T-helper 17 cell (primary cell): ENCODE data around the gene MYNN. TPM values are rescaled to one million over a fixed set of nuclear protein-coding genes. Genes with fewer than 3 reads are reported as not detected.

Source experiments
- ATAC-seq: fragments of 150-1000 bp; cut with Tn5 transposase; 2 replicates; pipeline ENCODE4 v1.10.0; 2021; ENCODE audit warnings: mild to moderate bottlenecking, moderate library complexity
- DNase-seq, 3 donors: peaks; one replicate each; pipeline versions ENCODE4 v3.0.0 to v3.0.0-alpha.2; 2020 to 2021
- H3K9me3 ChIP-seq: one replicate; pipeline ENCODE4 v1.7.0; 2013; ENCODE audit warnings: low read length, mild to moderate bottlenecking; ENCODE audit not compliant: control insufficient read depth, poor library complexity, severe bottlenecking
- H3K27ac Mint-ChIP-seq: one replicate; pipeline ENCODE4 v1.8.0; 2022; ENCODE audit warnings: mild to moderate bottlenecking, moderate library complexity, mixed read lengths
- H3K27me3 Mint-ChIP-seq: one replicate; pipeline ENCODE4 v1.8.0; 2022; ENCODE audit warnings: mixed read lengths
- H3K36me3 Mint-ChIP-seq: one replicate; pipeline ENCODE4 v1.8.0; 2022; ENCODE audit warnings: low read depth, mixed read lengths
- H3K4me1 Mint-ChIP-seq: one replicate; pipeline ENCODE4 v1.8.0; 2022; ENCODE audit warnings: mild to moderate bottlenecking, mixed read lengths
- H3K4me3 Mint-ChIP-seq: one replicate; pipeline ENCODE4 v1.8.0; 2022; ENCODE audit warnings: mild to moderate bottlenecking, moderate library complexity, mixed read lengths
- total RNA-seq, 4 donors: library from RNA in 2 of 4; stranded (reverse) in 2 of 4; gene quantifications; one replicate each; pipeline ENCODE4 v1.2.3 and lab custom pipeline; 2022 to 2026

The MYNN gene
- total RNA-seq, 2 donors from 2014 or later: 21.0 to 21.2 TPM

DNA sequence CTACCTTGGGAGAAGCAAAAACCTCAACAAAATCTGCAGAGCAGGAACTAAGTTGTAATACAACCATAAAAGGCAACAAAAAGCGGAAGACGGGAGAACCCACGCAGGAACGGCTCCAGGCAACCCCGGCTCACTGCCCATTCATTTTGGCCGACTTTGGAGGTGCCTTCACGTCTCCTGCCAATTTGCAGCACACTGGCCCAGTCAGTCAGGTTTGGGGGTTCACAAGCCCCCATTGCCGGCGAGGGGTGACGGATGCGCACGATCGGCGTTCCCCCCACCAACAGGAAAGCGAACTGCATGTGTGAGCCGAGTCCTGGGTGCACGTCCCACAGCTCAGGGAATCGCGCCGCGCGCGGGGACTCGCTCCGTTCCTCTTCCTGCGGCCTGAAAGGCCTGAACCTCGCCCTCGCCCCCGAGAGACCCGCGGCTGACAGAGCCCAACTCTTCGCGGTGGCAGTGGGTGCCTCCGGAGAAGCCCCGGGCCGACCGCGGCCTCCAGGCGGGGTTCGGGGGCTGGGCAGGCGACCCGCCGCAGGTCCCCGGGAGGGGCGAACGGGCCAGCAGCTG is 8.8 kb upstream of the MYNN start:
- ATAC-seq: peak; percentile 46
- Mint-ChIP-seq H3K36me3 (no peaks in the 10 kb centered on the region), H3K4me1 (peaks cover 13% of the 10 kb centered on the region), H3K27me3 (no peaks in the 10 kb centered on the region), H3K27ac (peak overlapping the region; percentile 94), H3K4me3 (peak overlapping the region; percentile 92)
- peak; percentile 35 to 42 (median 41) for DNase-seq
- no peaks in the 10 kb centered on the region for H3K9me3 ChIP-seq

DNA sequence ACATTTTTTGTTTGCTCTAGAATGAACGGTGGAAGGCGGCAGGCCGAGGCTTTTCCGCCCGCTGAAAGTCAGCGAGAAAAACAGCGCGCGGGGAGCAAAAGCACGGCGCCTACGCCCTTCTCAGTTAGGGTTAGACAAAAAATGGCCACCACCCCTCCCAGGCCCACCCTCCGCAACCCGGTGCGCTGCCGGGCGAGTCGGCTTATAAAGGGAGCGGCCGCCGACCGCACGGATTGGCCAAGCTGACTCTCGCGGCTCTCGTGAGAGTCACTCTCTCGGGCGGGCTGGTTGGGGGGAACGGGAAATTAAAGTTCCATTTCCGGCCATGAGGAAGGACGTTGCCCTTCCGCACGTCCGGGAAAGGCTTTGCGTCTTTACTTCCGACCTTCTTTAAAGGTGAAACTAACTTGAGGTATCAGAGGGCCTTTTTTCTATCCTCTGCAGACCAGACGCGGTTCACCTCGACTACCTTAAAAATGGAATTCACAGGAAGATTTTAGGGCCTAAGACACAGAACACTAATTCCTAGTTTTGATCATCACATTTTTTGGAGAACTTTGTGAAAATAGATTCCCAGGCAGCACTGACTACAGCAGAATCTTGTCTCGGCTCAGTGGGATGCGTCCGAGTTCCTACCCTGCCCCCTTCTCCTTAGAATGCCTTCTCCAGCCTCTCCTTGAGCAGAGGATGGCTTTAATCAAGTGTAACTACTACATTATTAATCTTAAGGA is 8.1 kb upstream of the MYNN start, which contains the start of gene TERC:
TSS of gene TERC (minus strand) at position 179 of the 731 bp plus-strand sequence.
- peak; percentile 76 to 82 (median 82) for DNase-seq

GRCh38 chr3:169769287-169770181 is 3.7 kb upstream of the MYNN start, which contains the start of gene ACTRT3:
TSS of gene ACTRT3 (minus strand) at chr3:169769561. CDS start at chr3:169769520, 41 bp downstream.
- no peak for ATAC-seq
- H3K27ac Mint-ChIP-seq: peak within 1 kb of the TSS; percentile 29

More for the DNA sequence above, 8.1 kb upstream of the MYNN start, which contains the start of gene TERC:
- H3K27ac Mint-ChIP-seq: peak within 1 kb of the TSS; percentile 94
- no peaks in the 10 kb centered on the region for H3K9me3 ChIP-seq
- H3K36me3 Mint-ChIP-seq: no peaks in the 10 kb centered on the region
- ATAC-seq: peak; percentile 88
- peak within 1 kb of the TSS; percentile 92 for H3K4me3 Mint-ChIP-seq
- peaks cover 17% of the 10 kb centered on the region for H3K4me1 Mint-ChIP-seq
- H3K27me3 Mint-ChIP-seq: no peaks in the 10 kb centered on the region

DNA sequence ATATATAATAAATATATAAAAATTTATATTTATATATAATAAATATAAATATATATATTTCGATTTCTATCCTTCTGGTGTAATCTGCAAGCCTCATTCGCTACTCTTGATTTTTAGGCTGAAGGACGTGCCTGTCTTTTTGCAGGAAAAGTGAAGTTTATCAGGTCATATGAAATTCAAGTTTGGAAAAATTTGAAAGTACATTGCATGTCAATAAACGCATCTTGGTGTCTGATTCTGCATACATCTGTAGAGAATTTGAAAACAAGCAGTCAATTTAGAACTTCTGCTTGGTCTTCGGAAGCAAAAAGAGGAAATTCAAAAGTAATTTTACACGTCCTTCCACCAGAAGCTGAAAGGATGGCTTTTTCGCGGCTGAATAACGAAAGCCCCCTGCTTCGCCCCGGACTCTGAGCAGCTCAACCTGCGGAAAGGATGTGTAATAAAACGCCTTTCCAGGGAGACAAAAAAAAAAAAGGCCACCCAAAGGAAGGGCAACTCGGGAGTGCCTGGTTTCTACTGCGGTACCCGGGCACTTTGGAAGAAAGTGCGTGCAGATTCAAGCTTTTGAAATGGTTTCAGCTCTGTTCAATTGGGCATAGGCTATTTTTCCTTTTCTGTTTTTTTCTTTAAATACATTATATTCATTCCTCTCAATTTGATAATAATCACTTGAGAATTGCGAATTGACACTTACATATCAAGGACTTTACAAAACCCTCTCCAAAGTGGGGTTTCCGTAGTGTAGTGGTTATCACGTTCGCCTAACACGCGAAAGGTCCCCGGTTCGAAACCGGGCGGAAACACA is 1.5 kb upstream of the MYNN start:
- Mint-ChIP-seq H3K27ac (peak overlapping the region; percentile 100), H3K36me3 (peaks cover 3% of the 10 kb centered on the region), H3K4me3 (peak overlapping the region; percentile 99), H3K27me3 (no peaks in the 10 kb centered on the region), H3K4me1 (peaks cover 37% of the 10 kb centered on the region)
- ATAC-seq (peak; percentile 22), DNase-seq (peak; percentile 33 to 59 (median 52))
- no peaks in the 10 kb centered on the region for H3K9me3 ChIP-seq

More at GRCh38 chr3:169769287-169770181, 3.7 kb upstream of the MYNN start, which contains the start of gene ACTRT3:
- H3K4me3 Mint-ChIP-seq: peak within 1 kb of the TSS; percentile 87
- H3K9me3 ChIP-seq: no peaks in the 10 kb centered on the region
- DNase-seq: peak; percentile 34 to 49 (median 38)
- H3K27me3 Mint-ChIP-seq: no peaks in the 10 kb centered on the region
- H3K4me1 Mint-ChIP-seq: peaks cover 34% of the 10 kb centered on the region
- H3K36me3 Mint-ChIP-seq: peaks cover 3% of the 10 kb centered on the region

DNA sequence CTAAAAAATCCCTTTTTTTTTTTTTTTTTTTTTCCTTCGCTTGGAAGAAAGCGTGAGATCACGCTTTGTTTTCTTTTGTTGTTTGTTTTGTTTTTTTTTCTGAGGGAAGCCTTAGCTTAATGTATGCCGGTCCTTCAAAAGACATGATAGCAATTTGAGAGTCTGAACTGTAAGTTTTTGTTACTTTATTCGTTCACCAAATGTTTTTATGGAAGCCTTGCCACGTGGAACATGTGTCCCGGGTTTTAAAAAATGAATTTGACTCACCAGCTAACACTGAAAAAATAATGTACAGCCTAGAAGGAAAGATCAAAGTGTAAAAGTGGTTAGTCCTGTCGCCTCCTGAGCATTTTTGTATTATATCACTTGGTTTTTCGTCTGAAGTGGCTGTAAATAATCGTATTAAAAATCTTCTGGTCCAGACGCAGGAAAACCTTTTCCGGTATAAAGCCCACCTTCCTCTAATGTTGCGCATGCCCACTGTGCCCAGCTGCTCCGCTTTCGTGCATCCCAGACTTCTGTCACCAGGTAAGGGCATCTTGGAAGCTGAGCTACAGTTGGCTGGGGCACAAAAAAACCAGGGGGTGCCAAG is 795 bp upstream of the MYNN start:
- Mint-ChIP-seq H3K4me3 (peak overlapping the region; percentile 99), H3K36me3 (peaks cover 3% of the 10 kb centered on the region)

DNA sequence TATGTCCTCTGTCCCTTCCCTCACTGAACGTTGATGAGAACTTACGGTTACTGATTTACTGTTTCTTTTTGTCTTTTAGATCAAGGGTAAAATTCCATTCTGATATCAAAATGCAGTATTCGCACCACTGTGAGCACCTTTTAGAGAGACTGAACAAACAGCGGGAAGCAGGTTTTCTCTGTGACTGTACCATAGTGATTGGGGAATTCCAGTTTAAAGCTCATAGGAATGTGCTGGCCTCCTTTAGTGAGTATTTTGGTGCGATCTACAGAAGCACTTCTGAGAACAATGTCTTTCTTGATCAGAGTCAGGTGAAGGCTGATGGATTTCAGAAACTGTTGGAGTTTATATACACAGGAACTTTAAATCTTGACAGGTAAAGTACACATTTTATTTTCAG is 990 bp downstream of the MYNN start:
- Mint-ChIP-seq H3K36me3 (peaks cover 4% of the 10 kb centered on the region), H3K4me3 (peak overlapping the region; percentile 99), H3K27me3 (no peaks in the 10 kb centered on the region), H3K4me1 (peaks cover 49% of the 10 kb centered on the region), H3K27ac (peak overlapping the region; percentile 100)
- ATAC-seq (no peak), DNase-seq (no peak)
- H3K9me3 ChIP-seq: no peaks in the 10 kb centered on the region

More for the DNA sequence above, 795 bp upstream of the MYNN start:
- Mint-ChIP-seq H3K27ac (peak overlapping the region; percentile 100), H3K4me1 (peaks cover 41% of the 10 kb centered on the region), H3K27me3 (no peaks in the 10 kb centered on the region)
- no peak for ATAC-seq
- peak in 1 of 3 donors; percentile 59 for DNase-seq
- no peaks in the 10 kb centered on the region for H3K9me3 ChIP-seq

DNA sequence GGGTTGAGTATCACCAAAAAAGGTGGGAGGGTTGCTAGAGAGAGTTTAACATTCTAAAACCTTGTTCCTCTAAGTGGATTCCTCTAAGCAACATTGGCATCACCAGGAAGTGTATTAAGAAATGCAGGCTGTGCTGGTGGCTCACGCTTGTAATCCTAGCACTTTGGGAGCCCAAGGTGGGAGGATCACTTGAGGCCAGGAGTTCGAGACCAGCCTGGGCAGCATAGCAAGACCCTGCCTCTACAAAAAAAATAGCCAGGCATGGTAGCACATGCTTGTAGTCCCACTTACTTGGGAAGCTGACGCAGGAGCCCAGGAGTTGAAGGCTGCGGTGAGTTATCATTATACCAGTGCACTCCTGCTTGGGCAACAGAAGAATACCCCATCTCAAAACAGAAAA is 4.6 kb downstream of the MYNN start:
- peak overlapping the region; percentile 47 for H3K27ac Mint-ChIP-seq
- DNase-seq (no peak), ATAC-seq (no peak)
- peaks cover 15% of the 10 kb centered on the region for H3K36me3 Mint-ChIP-seq
- no peaks in the 10 kb centered on the region for H3K9me3 ChIP-seq
- no peaks in the 10 kb centered on the region for H3K27me3 Mint-ChIP-seq
- peaks cover 49% of the 10 kb centered on the region for H3K4me1 Mint-ChIP-seq
- no peak overlapping the region for H3K4me3 Mint-ChIP-seq

DNA sequence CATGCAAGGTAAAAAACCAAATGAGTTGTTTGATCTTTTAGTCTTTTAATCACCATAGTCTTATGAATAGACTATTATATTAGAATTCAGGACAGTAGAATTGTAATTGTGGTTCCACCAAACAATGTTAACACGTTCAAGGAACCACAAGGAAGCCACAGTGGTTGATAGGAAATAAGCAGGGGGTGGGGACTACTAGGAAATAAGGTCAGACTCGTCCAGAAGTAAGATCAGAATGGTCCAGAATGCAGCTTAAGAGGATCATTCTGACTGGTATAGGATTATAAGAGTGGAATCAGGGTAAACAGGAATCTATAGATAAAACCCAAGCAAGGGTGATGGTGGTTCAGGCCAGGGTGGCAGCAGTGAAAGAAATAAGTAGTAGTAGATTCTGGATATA is 7.5 kb downstream of the MYNN start:
- Mint-ChIP-seq H3K27me3 (no peaks in the 10 kb centered on the region), H3K4me3 (peak overlapping the region; percentile 81), H3K36me3 (peaks cover 18% of the 10 kb centered on the region), H3K27ac (peak overlapping the region; percentile 76), H3K4me1 (peaks cover 36% of the 10 kb centered on the region)
- H3K9me3 ChIP-seq: no peaks in the 10 kb centered on the region
- DNase-seq: no peak
- ATAC-seq: peak; percentile 32

GRCh38 chr3:169781209-169781855 is 8.1 kb downstream of the MYNN start:
- DNase-seq: no peak
- Mint-ChIP-seq H3K4me3 (peak overlapping the region; percentile 39), H3K27ac (peak overlapping the region; percentile 76), H3K4me1 (peaks cover 32% of the 10 kb centered on the region), H3K36me3 (peaks cover 22% of the 10 kb centered on the region), H3K27me3 (no peaks in the 10 kb centered on the region)
- no peak for ATAC-seq
- H3K9me3 ChIP-seq: no peaks in the 10 kb centered on the region

GRCh38 chr3:169787120-169787519 is 13.9 kb downstream of the MYNN start:
- Mint-ChIP-seq H3K4me3 (no peak overlapping the region), H3K27me3 (no peaks in the 10 kb centered on the region), H3K27ac (no peak overlapping the region), H3K36me3 (peaks cover 10% of the 10 kb centered on the region), H3K4me1 (peaks cover 8% of the 10 kb centered on the region)
- DNase-seq: no peak
- no peak for ATAC-seq
- no peaks in the 10 kb centered on the region for H3K9me3 ChIP-seq

- Mint-ChIP-seq H3K27me3 (no peaks in the 10 kb centered on the region), H3K36me3 (peaks cover 11% of the 10 kb centered on the region), H3K4me3 (no peak overlapping the region), H3K4me1 (peaks cover 8% of the 10 kb centered on the region), H3K27ac (no peak overlapping the region)
- no peak for DNase-seq
- H3K9me3 ChIP-seq: no peaks in the 10 kb centered on the region
- ATAC-seq: no peak
Observed at GRCh38 chr3:169787791-169788190, 14.6 kb downstream of the MYNN start.
